GM19351 (cell line): ENCODE data around the gene ACOX2.
A peak's percentile ranks its signal among the peaks of the same experiment; 100 is the strongest.

ENCODE experiments used
- ATAC-seq: cut with Tn5 transposase; IDR thresholded peaks from one replicate; pipeline ENCODE4 v1.9.1; 2021; ENCODE audit warnings: mild to moderate bottlenecking, moderate library complexity; ENCODE audit not compliant: unreplicated experiment

The ACOX2 gene

DNA sequence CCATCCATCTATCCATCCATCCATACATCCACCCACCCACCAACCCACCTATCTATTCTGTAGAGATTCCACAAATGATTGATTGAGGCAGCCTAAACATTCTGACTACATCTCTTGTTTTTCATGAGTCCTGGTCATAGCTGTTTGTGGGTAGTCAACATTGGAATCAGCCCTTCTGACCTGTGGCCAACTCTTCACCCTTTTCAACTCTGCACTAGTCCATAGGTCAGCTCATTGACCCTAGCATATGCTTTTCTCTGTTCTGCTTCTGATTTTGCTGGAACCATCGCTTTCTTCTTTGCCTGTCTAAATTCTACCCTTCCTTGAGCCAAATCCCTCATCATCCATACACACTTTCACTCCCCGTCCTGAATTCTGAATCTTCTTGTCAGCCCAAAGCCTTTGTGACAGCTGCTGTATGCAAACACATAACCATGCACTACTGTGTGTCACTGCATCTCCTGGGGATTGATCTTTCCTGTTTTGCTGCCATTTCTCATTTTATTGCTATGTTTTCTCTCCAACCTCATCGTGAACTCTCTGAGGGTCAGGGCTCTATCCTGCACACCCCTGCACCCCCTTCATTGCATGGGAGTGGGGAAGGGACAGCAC, 61.9 kb downstream of the ACOX2 start:
- no peak for ATAC-seq

DNA sequence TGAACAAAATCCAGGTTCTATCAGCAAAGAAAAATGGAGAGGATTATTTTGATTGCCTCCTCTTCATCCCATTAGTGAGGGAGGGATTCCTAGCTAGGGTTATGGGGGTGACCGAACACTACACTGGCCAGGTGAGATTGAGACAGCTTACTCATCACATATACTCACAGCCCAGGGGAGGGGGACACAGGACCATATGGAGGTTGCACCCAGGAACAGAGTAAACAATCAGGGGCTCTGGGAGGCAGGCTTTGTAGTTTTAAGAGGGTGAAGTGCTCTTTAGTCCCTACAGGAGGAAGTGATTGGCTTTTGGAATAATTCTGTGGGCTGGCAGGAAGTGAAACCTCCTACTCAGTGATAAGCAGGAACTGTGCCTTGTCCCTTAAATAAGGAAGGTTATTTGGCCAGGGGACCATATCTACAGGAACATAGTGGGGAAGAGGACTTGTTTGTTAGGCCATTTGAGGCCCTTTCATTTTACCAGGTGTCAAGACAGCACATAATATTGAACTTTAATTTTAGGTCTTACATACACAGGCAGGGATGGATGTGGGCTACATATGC, 62.6 kb downstream of the ACOX2 start:
- no peak for ATAC-seq

DNA sequence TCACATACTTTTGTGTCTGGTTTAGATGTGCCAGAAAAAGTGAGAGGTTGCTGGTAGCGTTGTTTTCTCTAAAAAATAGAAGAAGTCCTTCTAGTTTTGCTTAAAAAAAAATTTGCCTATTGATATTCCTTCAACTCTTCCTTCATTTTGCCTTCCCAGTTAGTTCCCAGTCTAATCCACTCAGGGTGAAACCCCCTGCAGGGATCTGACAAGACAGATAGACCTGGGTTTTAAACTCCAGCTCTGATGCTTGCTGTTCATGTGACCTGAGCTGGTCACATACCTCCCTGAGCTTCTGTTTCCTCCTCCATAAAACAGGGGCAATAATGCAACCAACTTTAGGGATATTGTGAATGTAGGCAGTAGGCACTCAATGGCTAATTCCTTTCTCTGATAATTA, 63.7 kb downstream of the ACOX2 start:
- ATAC-seq: no peak

DNA sequence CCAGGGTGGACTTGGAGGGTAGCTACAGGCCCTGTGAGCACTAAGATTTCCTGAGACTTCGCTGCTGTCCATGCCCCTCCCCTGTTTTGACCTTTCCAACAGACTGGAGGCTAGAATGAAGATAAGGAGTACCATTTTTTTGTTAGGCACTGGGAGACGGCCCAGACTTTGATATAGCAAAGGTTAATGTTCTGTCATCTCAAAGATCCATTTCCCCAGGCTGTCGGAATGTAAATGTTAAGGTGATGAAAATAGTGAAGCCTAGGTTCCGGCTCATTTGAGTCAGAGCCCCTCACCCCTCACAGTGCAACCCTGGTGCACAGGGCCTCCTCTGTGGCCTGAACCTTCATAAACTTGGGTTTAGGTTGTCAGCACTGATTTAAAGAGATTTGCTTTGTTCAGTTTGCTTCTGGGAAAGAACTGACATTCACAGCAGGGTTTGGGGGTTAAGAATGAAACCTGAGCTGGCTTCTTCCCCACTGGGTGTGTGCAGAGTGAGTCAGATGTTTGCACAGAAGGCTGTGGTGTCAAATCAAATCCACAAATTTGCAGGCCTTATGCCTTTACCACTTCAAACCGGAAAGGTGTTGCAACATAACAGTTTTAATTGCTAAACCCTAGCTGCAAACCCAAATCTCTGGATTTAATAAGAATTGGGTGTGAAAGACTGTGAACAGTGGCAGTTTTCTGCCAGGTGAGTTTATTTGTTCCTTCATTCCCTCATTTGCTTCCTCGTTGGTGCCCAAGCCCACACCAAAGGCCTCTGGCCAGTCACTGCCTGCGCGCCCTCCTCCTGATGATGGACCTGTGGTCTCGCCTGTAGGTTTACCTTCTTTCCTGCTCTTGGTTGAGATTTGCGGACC, 65.7 kb downstream of the ACOX2 start:
- ATAC-seq: no peak

DNA sequence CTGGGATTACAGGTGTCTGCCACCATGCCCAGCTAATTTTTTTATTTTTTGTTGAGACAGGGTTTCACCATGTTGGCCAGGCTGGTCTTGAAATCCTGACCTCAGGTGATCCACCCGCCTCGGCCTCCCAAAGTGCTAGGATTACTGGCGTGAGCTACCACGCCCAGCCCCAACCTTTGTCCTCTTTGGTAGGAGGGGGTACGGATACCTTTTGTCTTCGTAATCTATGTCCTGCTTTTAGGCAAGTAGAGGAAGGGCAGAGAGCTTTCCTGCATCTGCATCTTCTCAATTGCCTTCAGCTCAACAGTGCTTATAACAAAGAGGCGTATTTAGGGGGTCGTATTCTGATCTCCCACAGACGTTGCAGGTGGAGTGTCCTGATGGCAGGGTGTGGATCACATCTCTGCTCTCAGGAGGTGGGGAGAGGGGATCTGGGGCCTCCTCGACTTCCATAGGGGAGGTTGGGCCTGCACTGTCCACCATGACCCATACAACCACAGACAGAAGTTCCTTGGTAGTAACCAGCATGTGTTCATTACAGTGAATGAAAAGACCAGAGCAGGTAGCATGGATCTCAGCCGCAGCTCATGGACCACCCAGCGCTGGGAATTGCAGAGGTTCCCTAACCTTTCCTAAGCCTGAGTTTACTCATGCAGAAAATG, 66.5 kb downstream of the ACOX2 start:
- ATAC-seq: no peak

DNA sequence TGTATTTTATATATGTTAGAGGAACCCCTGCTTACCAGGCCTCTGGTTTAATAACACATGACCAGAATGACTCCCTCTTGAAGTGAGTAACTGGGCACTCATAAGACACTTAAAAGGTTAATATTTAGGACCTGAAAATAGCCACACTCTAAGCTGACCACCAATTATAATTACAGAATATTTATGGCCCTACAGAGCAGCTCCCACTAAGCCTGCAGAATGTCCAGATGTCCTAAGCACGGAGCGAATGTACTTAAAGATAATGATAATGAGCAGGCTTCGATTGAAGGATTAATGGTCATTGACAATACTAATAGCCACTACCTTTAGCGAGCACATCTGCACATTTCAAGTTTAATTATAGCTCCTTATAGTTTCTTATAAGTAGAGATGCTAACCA, 67.9 kb downstream of the ACOX2 start:
- no peak for ATAC-seq

DNA sequence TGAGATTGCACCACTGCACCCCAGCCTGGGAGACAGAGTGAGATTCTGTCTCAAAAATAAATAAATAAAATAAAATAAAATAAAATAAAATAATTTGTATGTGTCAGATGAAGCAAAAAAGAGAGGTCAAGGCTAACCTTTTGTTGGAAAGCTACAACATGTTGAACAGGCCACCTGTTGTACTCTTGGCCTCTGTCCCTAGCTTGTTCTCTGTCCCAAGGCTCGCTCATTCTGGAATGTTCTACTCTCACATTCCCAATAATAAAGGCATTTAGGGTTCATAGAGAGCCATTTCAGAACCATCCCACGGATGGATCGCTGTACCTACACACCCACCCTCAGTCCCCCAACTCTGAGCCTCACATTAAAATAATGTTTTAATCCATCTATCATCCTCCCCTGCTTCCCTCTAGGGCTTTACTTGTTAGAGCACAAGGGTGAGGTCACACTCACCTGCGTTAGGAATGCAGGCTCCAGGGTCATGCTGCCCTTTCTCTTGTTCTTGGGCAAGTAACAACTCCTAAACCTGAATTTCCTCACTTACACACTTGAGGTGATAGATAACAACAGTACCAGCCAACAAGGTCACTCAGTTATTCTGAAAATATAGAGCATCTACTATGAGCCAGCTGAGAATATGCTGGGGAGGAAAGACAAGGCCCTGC, 70.0 kb downstream of the ACOX2 start:
- no peak for ATAC-seq

DNA sequence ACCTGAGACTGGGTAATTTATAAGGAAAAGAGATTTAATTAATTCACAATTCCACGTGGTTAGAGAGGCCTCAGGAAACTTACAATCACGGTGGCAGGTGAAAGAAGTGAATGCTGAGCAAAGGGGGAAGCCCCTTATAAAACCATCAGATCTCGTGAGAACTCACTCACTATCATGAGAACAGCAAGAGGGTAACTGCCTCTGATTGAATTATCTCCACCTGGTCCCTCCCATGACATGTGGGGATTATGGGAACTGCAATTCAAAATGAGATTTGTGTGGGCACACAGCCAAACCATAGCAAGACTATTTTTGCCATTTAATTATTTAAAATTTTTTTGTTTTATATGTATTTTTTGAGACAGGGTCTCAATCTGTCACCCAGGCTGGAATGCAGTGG, 72.1 kb downstream of the ACOX2 start:
- no peak for ATAC-seq

DNA sequence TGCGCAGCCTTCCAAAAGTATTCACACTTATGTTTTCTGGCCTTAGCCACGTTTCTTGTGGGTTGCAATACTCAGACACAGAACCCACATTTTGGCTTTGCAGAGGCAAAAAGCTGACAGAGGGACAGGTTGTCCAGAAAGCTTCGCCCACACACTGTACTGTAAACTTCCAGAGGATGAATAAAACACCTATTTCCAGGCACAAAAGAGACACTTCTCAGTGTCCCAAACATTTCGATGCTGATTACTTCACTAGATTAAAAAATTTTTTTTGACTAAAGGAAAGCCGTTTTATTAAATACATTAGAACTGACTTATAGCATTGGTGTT, 73.1 kb downstream of the ACOX2 start:
- no peak for ATAC-seq

DNA sequence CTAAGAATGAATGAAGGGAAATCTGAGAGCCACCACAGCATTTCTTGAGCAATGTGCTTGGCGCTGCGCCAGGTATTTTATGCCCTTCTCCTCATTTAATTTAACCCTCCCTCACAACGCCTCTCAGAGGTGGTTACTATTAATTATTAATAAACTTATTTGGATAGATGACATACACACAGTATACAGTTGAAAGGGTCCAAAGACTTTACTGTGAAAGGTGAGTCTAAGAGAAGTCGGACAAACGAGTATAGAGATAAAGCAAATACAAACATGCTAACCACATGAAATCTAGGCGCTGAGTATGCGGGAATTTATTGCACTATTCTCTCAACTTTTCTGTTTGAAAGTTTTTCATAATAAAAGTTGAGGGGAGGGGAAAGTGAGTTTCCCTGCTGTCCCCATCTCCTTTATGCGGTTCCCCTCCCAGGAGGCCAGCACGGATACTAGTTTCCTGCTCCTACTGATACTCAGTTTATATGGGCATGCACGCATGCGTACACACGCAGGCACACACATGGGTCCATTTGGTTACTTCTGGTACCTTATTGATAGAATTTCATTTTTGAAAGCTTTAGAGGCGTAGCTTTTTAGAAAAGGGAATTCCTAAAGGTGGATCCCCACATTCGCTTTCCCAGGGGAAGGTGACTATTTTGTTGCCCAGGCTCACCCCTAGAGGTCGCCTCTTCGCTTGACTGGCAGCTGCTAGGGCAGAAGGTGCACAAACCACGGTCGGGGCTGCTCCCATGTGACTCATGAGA, 73.6 kb downstream of the ACOX2 start:
- peak; percentile 79 for ATAC-seq

DNA sequence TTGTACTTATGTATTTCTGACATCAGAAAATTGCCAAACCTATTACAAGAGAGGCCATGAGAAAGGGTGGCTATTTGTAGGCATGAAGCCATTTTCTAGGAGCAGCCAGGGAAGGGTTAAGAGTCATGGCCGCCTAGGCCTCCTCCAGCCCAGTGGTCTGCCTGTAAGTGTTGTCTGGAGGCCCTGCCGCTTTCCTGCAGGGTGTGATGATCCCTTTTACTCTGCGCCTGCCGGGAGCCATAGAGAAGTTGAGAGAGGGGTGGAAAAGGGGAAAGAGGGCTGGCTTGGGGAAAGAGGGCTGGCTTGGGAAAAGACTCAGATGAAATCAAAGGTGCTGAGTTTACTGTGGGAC, 74.2 kb downstream of the ACOX2 start:
- no peak for ATAC-seq

DNA sequence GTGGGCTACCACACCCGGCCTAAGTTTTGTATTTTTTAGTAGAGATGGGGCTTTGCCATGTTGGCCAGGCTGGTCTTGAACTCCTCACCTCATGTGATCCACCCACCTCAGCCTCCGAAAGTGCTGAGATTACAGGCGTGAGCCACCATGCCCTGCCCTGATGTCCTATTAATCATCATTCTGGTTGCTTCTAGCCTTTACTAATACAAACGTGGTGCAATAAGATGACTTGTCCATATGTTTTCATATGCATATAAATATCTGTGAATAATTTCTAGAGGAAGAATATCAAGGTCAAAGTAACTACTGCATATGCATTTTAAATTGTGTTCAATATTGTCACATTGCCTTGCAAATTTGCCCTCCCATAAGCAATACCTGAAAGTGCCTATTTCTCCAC, 77.8 kb downstream of the ACOX2 start:
- ATAC-seq: no peak
